Mucosa of descending colon (tissue), 3 donors: ENCODE measurements around the gene PCDHGA12. TPM values are rescaled to one million over a fixed set of nuclear protein-coding genes. Genes with fewer than 3 reads are reported as not detected.
A peak's percentile ranks its signal among the peaks of the same experiment; 100 is the strongest.
"Not testable (repeated sequence)": the region's sequence is repeated elsewhere in the genome, so short reads cannot be mapped to it uniquely, and the experiment has no call there.

Experiments
- ATAC-seq: fragments of 200-7000 bp; cut with Tn5 transposase; one replicate; pipeline ENCODE4 v1.9.1; 2020; ENCODE audit warnings: mild to moderate bottlenecking, moderate library complexity
- DNase-seq, 3 donors: peaks; one replicate each; pipeline ENCODE4 v3.0.0-alpha.2; 2020
- H3K36me3 ChIP-seq: fragments of 200-600 bp; one replicate; pipeline ENCODE4 v1.8.0; 2021; ENCODE audit warnings: low read depth, mild to moderate bottlenecking
- H3K4me1 ChIP-seq: fragments of 200-600 bp; one replicate; pipeline ENCODE4 v1.8.0; 2021; ENCODE audit warnings: low read depth, mild to moderate bottlenecking
- H3K4me3 ChIP-seq: fragments of 200-600 bp; one replicate; pipeline ENCODE4 v1.8.0; 2021; ENCODE audit warnings: mild to moderate bottlenecking
- H3K9me3 ChIP-seq: fragments of 200-600 bp; one replicate; pipeline ENCODE4 v1.8.0; 2021; ENCODE audit warnings: mild to moderate bottlenecking
- CTCF ChIP-seq: fragments of 200-600 bp; IDR thresholded peaks from one replicate; pipeline ENCODE4 v1.8.0; 2022; ENCODE audit warnings: antibody characterized with exemption, mild to moderate bottlenecking
- intact Hi-C, 2 donors: fragments of 100-400 bp; cut with DNase I in 1 of 2; cut with micrococcal nuclease in 1 of 2; formaldehyde crosslinking; loops; one replicate each; pipeline versions ENCODE4 v1.11.0 to v1.11.1; 2022; cut with DNase I, micrococcal nuclease
- total RNA-seq, 3 donors: library from RNA; stranded (reverse); fragmentation: NEBNext Ultra II Directional in 2 of 3; extraction: Animal tissue kit (Norgen Biotek cat#: 25700) in 2 of 3; gene quantifications; one replicate each; pipeline versions ENCODE4 v1.2.1 to v1.2.4, GENCODE V29; 2021 to 2023
- donor health status: DM: no; HTN: no; CAD: no; lungs with moderate emphysema.
- donor health status: DM: no; HTN: no; CAD: no.
- donor health status: DM: no; HTN: yes; CAD: no.

The PCDHGA12 gene
- total RNA-seq, 3 donors from 2014 or later, result 2.6 to 5.5 (median 3.0) TPM

GRCh38 chr5:141397756-141398551, 32.4 kb upstream of the PCDHGA12 start, which contains the start of gene PCDHGB5:
TSS of gene PCDHGB5 (plus strand) at chr5:141397947. CDS start at chr5:141398128, 181 bp downstream.
- peak in 2 of 3 donors; percentile 52 to 59 for DNase-seq
- H3K4me1 ChIP-seq, H3K36me3 ChIP-seq, intact Hi-C loops, H3K4me3 ChIP-seq: not testable (repeated sequence)
- peak; percentile 92 for ATAC-seq
- H3K9me3 ChIP-seq, result peaks cover 68% of the 10 kb centered on the region
- peak; percentile 18 for TF ChIP-seq CTCF

GRCh38 chr5:141398608-141399007, 31.7 kb upstream of the PCDHGA12 start:
- intact Hi-C loops, result no loop called here
- Histone ChIP-seq H3K36me3 (no peaks in the 10 kb centered on the region), H3K9me3 (peaks cover 68% of the 10 kb centered on the region), H3K4me3 (no peak overlapping the region), H3K4me1 (no peaks in the 10 kb centered on the region)
- ATAC-seq, result no peak
- DNase-seq, result no peak
- no peak for TF ChIP-seq CTCF

GRCh38 chr5:141399555-141400258, 30.6 kb upstream of the PCDHGA12 start:
- H3K9me3 ChIP-seq, result peaks cover 69% of the 10 kb centered on the region
- no peak for TF ChIP-seq CTCF

GRCh38 chr5:141402553-141403243, 27.6 kb upstream of the PCDHGA12 start, which contains the start of gene PCDHGA9:
TSS of gene PCDHGA9 (plus strand) at chr5:141402778. CDS start at chr5:141402953, 175 bp downstream.
- intact Hi-C loops, result no loop called here

More at GRCh38 chr5:141399555-141400258, 30.6 kb upstream of the PCDHGA12 start:
- ATAC-seq (no peak), DNase-seq (no peak)
- no peaks in the 10 kb centered on the region for H3K36me3 ChIP-seq
- no peaks in the 10 kb centered on the region for H3K4me1 ChIP-seq
- H3K4me3 ChIP-seq, result no peak overlapping the region
- intact Hi-C loops, result no loop called here

More at GRCh38 chr5:141402553-141403243, 27.6 kb upstream of the PCDHGA12 start, which contains the start of gene PCDHGA9:
- Histone ChIP-seq H3K4me3 (no peak within 1 kb of the TSS), H3K4me1 (no peaks in the 10 kb centered on the region), H3K36me3 (no peaks in the 10 kb centered on the region), H3K9me3 (peaks cover 85% of the 10 kb centered on the region)
- ATAC-seq (peak; percentile 40), DNase-seq (peak in 1 of 3 donors; percentile 29)
- no peak for TF ChIP-seq CTCF
